ENCODE results near the gene HAUS3.
A peak's percentile ranks its signal among the peaks of the same experiment; 100 is the strongest.
"Not testable (repeated sequence)": the region's sequence is repeated elsewhere in the genome, so short reads cannot be mapped to it uniquely, and the experiment has no call there.

The HAUS3 gene

GRCh38 chr4:2218436-2218835 lies 23.5 kb downstream of the HAUS3 start:
- DNase-seq, result no peak

- no peak for DNase-seq
Measured at GRCh38 chr4:2217726-2218125, 24.2 kb downstream of the HAUS3 start.

GRCh38 chr4:2212831-2213230 lies 29.1 kb downstream of the HAUS3 start:
- no peak for DNase-seq

GRCh38 chr4:2202789-2203188 lies 39.1 kb downstream of the HAUS3 start:
- not testable (repeated sequence) for DNase-seq

- no peak for DNase-seq
Measured at GRCh38 chr4:2194496-2194895, 47.4 kb downstream of the HAUS3 start.

- no peak for DNase-seq
Measured at GRCh38 chr4:2193326-2193725, 48.6 kb downstream of the HAUS3 start.

GRCh38 chr4:2186865-2187172 lies 55.1 kb downstream of the HAUS3 start:
- no peak for DNase-seq

- DNase-seq, result peak; percentile 33
Measured at GRCh38 chr4:2186133-2186864, 55.6 kb downstream of the HAUS3 start.

GRCh38 chr4:2183394-2183793 lies 58.5 kb downstream of the HAUS3 start:
- DNase-seq, result no peak

GRCh38 chr4:2182994-2183393 lies 58.9 kb downstream of the HAUS3 start:
- DNase-seq, result no peak

- DNase-seq, result no peak
Measured at GRCh38 chr4:2180410-2180809, 61.5 kb downstream of the HAUS3 start.

- no peak for DNase-seq
Measured at GRCh38 chr4:2179717-2180116, 62.2 kb downstream of the HAUS3 start.

GRCh38 chr4:2178986-2179385 lies 62.9 kb downstream of the HAUS3 start:
- no peak for DNase-seq
